Measurements from ENCODE around the gene FCER2. TPM values are rescaled to one million over a fixed set of nuclear protein-coding genes. Genes with fewer than 3 reads are reported as not detected.

The FCER2 gene
- total and polyA plus RNA-seq, 3 donors from 2014 or later, result 0.79 to 1.1 (median 0.87) TPM

GRCh38 chr19:7643031-7643415 is 58.9 kb downstream of the FCER2 start:
- WGBS, 2 donors, result 90 to 94% methylated on average over 7 to 8 of the region's 8 CpGs
- no peak overlapping the region for H3K27ac ChIP-seq
- intact Hi-C loops (cut with DNase I; ENCODE audit: low total_unique reads), result no loop called here
- no peak for TF ChIP-seq POLR2A (IDR thresholded peaks at IDR 0.05)
- TF ChIP-seq CTCF (IDR thresholded peaks at IDR 0.05), result no peak
- no peaks in the 10 kb centered on the region for H3K36me3 ChIP-seq (ENCODE audit: low read depth, missing control alignments)
- no peak for DNase-seq
- no peaks in the 10 kb centered on the region for H3K9me3 ChIP-seq
- H3K4me1 ChIP-seq, result no peaks in the 10 kb centered on the region
- H3K4me3 ChIP-seq, result no peak overlapping the region
- H3K27me3 ChIP-seq, result no peaks in the 10 kb centered on the region

- Histone ChIP-seq H3K4me1 (no peaks in the 10 kb centered on the region), H3K27me3 (no peaks in the 10 kb centered on the region), H3K4me3 (no peak overlapping the region), H3K27ac (no peak overlapping the region), H3K36me3 (ENCODE audit: low read depth, missing control alignments) (no peaks in the 10 kb centered on the region), H3K9me3 (no peaks in the 10 kb centered on the region)
- WGBS, 2 donors, result 90 to 92% methylated on average over 7 to 27 of the region's 27 CpGs
- TF ChIP-seq POLR2A (IDR thresholded peaks at IDR 0.05) (no peak), CTCF (IDR thresholded peaks at IDR 0.05) (no peak)
- DNase-seq, result no peak
- intact Hi-C loops (cut with DNase I; ENCODE audit: low total_unique reads), result no loop called here
Measured at GRCh38 chr19:7642295-7643030, 59.5 kb downstream of the FCER2 start.

- TF ChIP-seq CTCF (IDR thresholded peaks at IDR 0.05) (no peak), POLR2A (IDR thresholded peaks at IDR 0.05) (no peak)
- H3K4me3 ChIP-seq, result no peak overlapping the region
- DNase-seq, result no peak
- H3K27ac ChIP-seq, result no peak overlapping the region
- no peaks in the 10 kb centered on the region for H3K9me3 ChIP-seq
- 85 to 88% methylated on average over 35 to 43 of the region's 43 CpGs for WGBS, 2 donors
- H3K36me3 ChIP-seq (ENCODE audit: low read depth, missing control alignments), result no peaks in the 10 kb centered on the region
- no peaks in the 10 kb centered on the region for H3K27me3 ChIP-seq
- intact Hi-C loops (cut with DNase I; ENCODE audit: low total_unique reads), result no loop called here
- H3K4me1 ChIP-seq, result no peaks in the 10 kb centered on the region
Measured at GRCh38 chr19:7641290-7642276, 60.3 kb downstream of the FCER2 start.

GRCh38 chr19:7640803-7641202 is 61.1 kb downstream of the FCER2 start:
- H3K27ac ChIP-seq, result no peak overlapping the region
- no peak for TF ChIP-seq CTCF (IDR thresholded peaks at IDR 0.05)
- TF ChIP-seq POLR2A (IDR thresholded peaks at IDR 0.05), result no peak
- no peaks in the 10 kb centered on the region for H3K9me3 ChIP-seq
- intact Hi-C loops (cut with DNase I; ENCODE audit: low total_unique reads), result no loop called here
- no peaks in the 10 kb centered on the region for H3K36me3 ChIP-seq (ENCODE audit: low read depth, missing control alignments)
- no peaks in the 10 kb centered on the region for H3K4me1 ChIP-seq
- DNase-seq, result no peak
- H3K4me3 ChIP-seq, result no peak overlapping the region
- H3K27me3 ChIP-seq, result no peaks in the 10 kb centered on the region
- WGBS, 2 donors, result 84 to 97% methylated on average over 8 to 11 of the region's 11 CpGs
